Thoracic aorta (tissue), 2 donors: Measurements from ENCODE around the gene CYS1. TPM values are rescaled to one million over a fixed set of nuclear protein-coding genes. Genes with fewer than 3 reads are reported as not detected.
A peak's percentile ranks its signal among the peaks of the same experiment; 100 is the strongest.

Source experiments
- ATAC-seq: fragments of 150-250 bp; one replicate; pipeline ENCODE4 v1.8.0; 2017; ENCODE audit warnings: low read depth; ENCODE audit not compliant: insufficient number of reproducible peaks, low FRiP score
- DNase-seq: peaks from one replicate; pipeline ENCODE4 v3.0.0-alpha.2; 2020; ENCODE audit warnings: low spot score
- H3K27ac ChIP-seq, 2 donors: fragments of 200-600 bp; sonication (generic); 1 replicate in 1 of 2; 2 replicates in 1 of 2; pipeline ENCODE4 v1.5.1; 2016; ENCODE audit warnings: mild to moderate bottlenecking in 2 of 2, moderate library complexity in 2 of 2
- H3K27me3 ChIP-seq: fragments of 200-600 bp; sonication (generic); replicated peaks from 2 replicates; pipeline ENCODE4 v1.6.0; 2016; ENCODE audit warnings: mild to moderate bottlenecking; ENCODE audit not compliant: insufficient read depth
- H3K36me3 ChIP-seq: fragments of 200-600 bp; sonication (generic); one replicate; pipeline ENCODE4 v1.5.1; 2016
- H3K4me1 ChIP-seq, 2 donors: fragments of 200-600 bp; sonication (generic); 1 replicate in 1 of 2; 2 replicates in 1 of 2; pipeline versions ENCODE4 v1.5.1 to v1.6.0; 2016; ENCODE audit warnings: low read depth in 2 of 2, mild to moderate bottlenecking in 1 of 2; ENCODE audit not compliant: control insufficient read depth in 1 of 2
- H3K4me3 ChIP-seq: fragments of 200-600 bp; sonication (generic); 2 replicates; pipeline ENCODE4 v1.5.1; 2016; ENCODE audit warnings: mild to moderate bottlenecking
- H3K9me3 ChIP-seq: fragments of 200-600 bp; sonication (generic); 2 replicates; pipeline ENCODE4 v1.5.1; 2016
- CTCF ChIP-seq: fragments of 200-600 bp; sonication (generic); IDR thresholded peaks from one replicate; pipeline ENCODE4 v1.5.1; 2019; ENCODE audit warnings: antibody characterized with exemption
- total RNA-seq, 2 donors: library from RNA; depleted of rRNA; stranded (reverse); fragments of >200 nt; gene quantifications; one replicate each; pipeline versions ENCODE4 v1.1.0 to v1.2.3, GENCODE V29; 2016

CYS1 gene
- total RNA-seq, 2 donors from 2014 or later = 13.5 to 26.9 TPM

- TF ChIP-seq CTCF = no peak
- Histone ChIP-seq H3K27ac (no peak overlapping the region), H3K27me3 (no peaks in the 10 kb centered on the region), H3K4me1 (peaks cover 25 to 69% of the 10 kb centered on the region in 2 donors), H3K4me3 (no peak overlapping the region), H3K36me3 (no peaks in the 10 kb centered on the region), H3K9me3 (no peaks in the 10 kb centered on the region)
- DNase-seq (no peak), ATAC-seq (no peak)
Measured at GRCh38 chr2:10041711-10042110, 38.5 kb downstream of the CYS1 start.

GRCh38 chr2:10039658-10040410, 40.4 kb downstream of the CYS1 start:
- no peaks in the 10 kb centered on the region for H3K9me3 ChIP-seq
- H3K4me3 ChIP-seq = peak overlapping the region; percentile 33
- ATAC-seq (no peak), DNase-seq (no peak)
- no peaks in the 10 kb centered on the region for H3K36me3 ChIP-seq
- no peaks in the 10 kb centered on the region for H3K27me3 ChIP-seq
- H3K27ac ChIP-seq = peak overlapping the region; percentile 48 to 68
- H3K4me1 ChIP-seq = peaks cover 34 to 76% of the 10 kb centered on the region in 2 donors
- no peak for TF ChIP-seq CTCF

GRCh38 chr2:10038716-10039115, 41.5 kb downstream of the CYS1 start:
- H3K4me1 ChIP-seq = peaks cover 31 to 70% of the 10 kb centered on the region in 2 donors
- H3K36me3 ChIP-seq = no peaks in the 10 kb centered on the region
- no peak overlapping the region for H3K4me3 ChIP-seq
- no peaks in the 10 kb centered on the region for H3K27me3 ChIP-seq
- no peak overlapping the region for H3K27ac ChIP-seq
- TF ChIP-seq CTCF = no peak
- DNase-seq (no peak), ATAC-seq (no peak)
- H3K9me3 ChIP-seq = no peaks in the 10 kb centered on the region

GRCh38 chr2:10038123-10038522, 42.1 kb downstream of the CYS1 start:
- ATAC-seq (no peak), DNase-seq (no peak)
- Histone ChIP-seq H3K36me3 (no peaks in the 10 kb centered on the region), H3K27ac (peak overlapping the region in 1 of 2 donors; percentile 81), H3K4me1 (peaks cover 31 to 70% of the 10 kb centered on the region in 2 donors), H3K27me3 (no peaks in the 10 kb centered on the region), H3K9me3 (no peaks in the 10 kb centered on the region), H3K4me3 (no peak overlapping the region)
- no peak for TF ChIP-seq CTCF

DNA sequence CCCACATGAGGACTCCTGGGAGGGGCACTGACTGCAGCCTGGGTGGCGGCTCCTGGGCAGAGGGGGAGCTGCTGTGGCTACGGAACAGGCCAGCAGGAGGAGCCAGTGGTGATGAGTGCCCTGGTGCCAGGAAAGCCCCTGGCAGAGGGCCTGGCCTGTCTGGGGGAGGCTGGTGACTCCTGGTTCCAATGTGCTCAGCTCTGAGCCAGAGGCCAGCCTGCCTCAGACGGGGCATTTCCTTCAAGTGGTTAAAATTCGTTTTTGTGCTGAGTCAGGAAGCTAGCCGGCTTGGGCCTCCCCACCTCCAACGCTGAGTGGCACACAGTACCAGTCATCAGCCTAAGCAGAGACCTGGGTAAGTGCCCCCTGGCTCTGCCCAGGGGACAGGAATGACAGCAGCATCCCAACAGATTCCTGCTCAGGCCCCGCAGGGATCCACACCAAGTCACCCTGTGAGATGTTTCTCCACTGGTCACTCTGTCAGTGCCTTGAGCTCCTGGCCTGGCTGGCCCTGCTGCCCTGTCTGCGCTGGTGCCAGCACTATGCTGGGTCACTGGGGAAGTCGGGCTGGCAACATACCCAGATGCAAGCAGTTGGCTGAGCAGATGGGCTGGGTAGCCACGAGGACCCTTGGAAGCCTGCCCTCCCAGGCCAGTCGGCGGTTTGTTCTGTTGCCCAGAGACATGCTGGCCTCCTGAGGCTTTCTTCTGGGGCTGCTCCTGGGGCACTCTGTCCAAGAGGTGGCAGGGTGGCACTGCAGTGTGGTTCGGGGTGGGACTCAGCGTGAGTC, 43.9 kb downstream of the CYS1 start:
- no peaks in the 10 kb centered on the region for H3K27me3 ChIP-seq
- no peaks in the 10 kb centered on the region for H3K36me3 ChIP-seq

More for the DNA sequence above, 43.9 kb downstream of the CYS1 start:
- Histone ChIP-seq H3K4me1 (peaks cover 26 to 55% of the 10 kb centered on the region in 2 donors), H3K27ac (peak overlapping the region; percentile 79 to 81), H3K9me3 (no peaks in the 10 kb centered on the region), H3K4me3 (peak overlapping the region; percentile 15)
- DNase-seq = peak; percentile 72
- peak; percentile 71 for ATAC-seq
- TF ChIP-seq CTCF = peak; percentile 61
